CD4-positive, alpha-beta T cell (primary cell): ENCODE data around the gene MRPS12. TPM values are rescaled to one million over a fixed set of nuclear protein-coding genes. Genes with fewer than 3 reads are reported as not detected.

ENCODE experiments used
- ATAC-seq: fragments of 200-7000 bp; cut with Tn5 transposase; one replicate; pipeline ENCODE4 v1.10.0; 2022; ENCODE audit warnings: mild to moderate bottlenecking; ENCODE audit not compliant: poor library complexity
- CTCF ChIA-PET: fragments of 350-600 bp; sonication (Branson Sonifier 250); formaldehyde crosslinking; loops from one replicate; lab custom pipeline; 2021; ENCODE audit warnings: antibody characterized with exemption, inconsistent platforms; lab: Charles Lee
- POLR2A ChIA-PET: fragments of 350-600 bp; sonication (Branson Sonifier 250); formaldehyde crosslinking; loops from one replicate; lab custom pipeline; 2021; ENCODE audit warnings: antibody characterized with exemption, inconsistent platforms; lab: Charles Lee
- DNase-seq, 14 experiments: peaks; one replicate each; pipeline ENCODE4 v3.0.0-alpha.2; 2013 to 2020; ENCODE audit warnings: mixed read lengths in 2 of 14
- H3K27ac ChIP-seq, 2 donors: one replicate each; pipeline versions ENCODE4 v1.5.1 to v1.7.0; 2013; ENCODE audit warnings: low read length in 2 of 2, low read depth in 1 of 2, mild to moderate bottlenecking in 1 of 2
- H3K27me3 ChIP-seq, 2 experiments: 1 replicate in 1 of 2; 2 replicates in 1 of 2; pipeline versions ENCODE4 v1.6.1 to v1.7.0; 2013; ENCODE audit warnings: low read length in 2 of 2, control low read depth in 1 of 2, mild to moderate bottlenecking in 1 of 2, moderate library complexity in 1 of 2; ENCODE audit not compliant: insufficient read depth in 2 of 2, control insufficient read depth in 1 of 2
- H3K36me3 ChIP-seq: one replicate; pipeline ENCODE4 v1.6.1; 2013; ENCODE audit warnings: low read length, control low read depth; ENCODE audit not compliant: insufficient read depth
- H3K4me1 ChIP-seq: one replicate; pipeline ENCODE4 v1.6.1; 2013; ENCODE audit warnings: low read length, control low read depth; ENCODE audit not compliant: insufficient read depth
- H3K4me3 ChIP-seq: one replicate; pipeline ENCODE4 v1.5.1; 2013; ENCODE audit warnings: mild to moderate bottlenecking, low read length, moderate library complexity
- H3K9me3 ChIP-seq, 2 experiments: 1 replicate in 1 of 2; 2 replicates in 1 of 2; pipeline versions ENCODE4 v1.6.1 to v1.7.0; 2013; ENCODE audit warnings: low read length in 2 of 2, mild to moderate bottlenecking in 2 of 2, control low read depth in 1 of 2, moderate library complexity in 1 of 2; ENCODE audit not compliant: control insufficient read depth in 1 of 2, insufficient read depth in 1 of 2
- H3K27ac Mint-ChIP-seq: one replicate; pipeline ENCODE4 v1.8.0; 2020; ENCODE audit warnings: mixed read lengths
- H3K27me3 Mint-ChIP-seq: one replicate; pipeline ENCODE4 v1.8.0; 2021; ENCODE audit warnings: mixed read lengths
- H3K36me3 Mint-ChIP-seq: one replicate; pipeline ENCODE4 v1.8.0; 2021; ENCODE audit warnings: low read depth, mixed read lengths
- H3K4me1 Mint-ChIP-seq: one replicate; pipeline ENCODE4 v1.8.0; 2021; ENCODE audit warnings: low read depth, mixed read lengths
- H3K4me3 Mint-ChIP-seq: one replicate; pipeline ENCODE4 v1.8.0; 2020; ENCODE audit warnings: mild to moderate bottlenecking, mixed read lengths
- H3K9me3 Mint-ChIP-seq: one replicate; pipeline ENCODE4 v1.8.0; 2020; ENCODE audit warnings: mixed read lengths
- intact Hi-C, 2 experiments: fragments of 100-400 bp; cut with DNase I in 1 of 2; cut with micrococcal nuclease in 1 of 2; formaldehyde crosslinking; loops; one replicate each; pipeline versions ENCODE4 v1.15.1 to v1.9.0; 2023 to 2025; cut with DNase I, micrococcal nuclease
- total RNA-seq, 174 experiments: library from RNA in 2 of 174; stranded (reverse) in 2 of 174; gene quantifications; one replicate each; pipeline ENCODE4 v1.2.3 and lab custom pipeline; 2021 to 2026
- TF ChIP-seq, protein P1 (sequence below): fragments of 200-600 bp; IDR thresholded peaks from one replicate; pipeline ENCODE4 v1.8.0; 2022; ENCODE audit warnings: antibody characterized with exemption, mild to moderate bottlenecking

MRPS12 gene
- total RNA-seq, 2 experiments from 2014 or later: 13.7 to 15.4 TPM

DNA sequence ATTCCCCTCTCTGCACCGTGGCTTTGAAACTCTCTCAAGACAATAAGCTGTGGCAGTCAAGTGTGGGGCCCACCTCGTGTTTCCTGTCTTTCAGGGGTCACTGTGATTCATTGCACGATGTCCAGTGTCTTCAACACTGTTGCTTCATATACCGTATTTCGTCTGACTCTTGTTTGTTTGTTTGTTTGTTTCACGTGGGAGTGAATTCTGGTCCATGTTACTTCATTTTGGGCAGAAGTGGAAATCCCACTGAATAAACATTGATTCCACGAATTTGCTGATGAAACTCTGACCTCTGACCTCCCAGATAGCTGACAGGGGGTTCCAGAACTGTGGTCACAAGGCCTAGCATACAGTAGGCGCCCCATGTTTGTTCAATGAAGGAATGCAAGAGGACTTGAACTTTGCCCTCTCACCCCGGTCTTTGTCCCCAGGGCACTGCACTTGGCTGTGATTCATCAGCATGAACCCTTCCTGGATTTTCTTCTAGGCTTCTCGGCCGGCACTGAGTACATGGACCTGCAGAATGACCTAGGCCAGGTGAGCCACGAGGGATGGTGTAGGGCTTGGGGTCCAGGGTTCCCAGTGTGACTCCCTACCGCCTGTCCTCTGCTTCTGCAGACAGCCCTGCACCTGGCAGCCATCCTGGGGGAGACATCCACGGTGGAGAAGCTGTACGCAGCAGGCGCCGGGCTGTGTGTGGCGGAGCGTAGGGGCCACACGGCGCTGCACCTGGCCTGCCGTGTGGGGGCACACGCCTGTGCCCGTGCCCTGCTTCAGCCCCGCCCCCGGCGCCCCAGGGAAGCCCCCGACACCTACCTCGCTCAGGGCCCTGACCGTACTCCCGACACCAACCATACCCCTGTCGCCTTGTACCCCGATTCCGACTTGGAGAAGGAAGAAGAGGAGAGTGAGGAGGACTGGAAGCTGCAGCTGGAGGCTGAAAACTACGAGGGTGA is 25.9 kb upstream of the MRPS12 start:
- TF ChIP-seq, protein P1, sequence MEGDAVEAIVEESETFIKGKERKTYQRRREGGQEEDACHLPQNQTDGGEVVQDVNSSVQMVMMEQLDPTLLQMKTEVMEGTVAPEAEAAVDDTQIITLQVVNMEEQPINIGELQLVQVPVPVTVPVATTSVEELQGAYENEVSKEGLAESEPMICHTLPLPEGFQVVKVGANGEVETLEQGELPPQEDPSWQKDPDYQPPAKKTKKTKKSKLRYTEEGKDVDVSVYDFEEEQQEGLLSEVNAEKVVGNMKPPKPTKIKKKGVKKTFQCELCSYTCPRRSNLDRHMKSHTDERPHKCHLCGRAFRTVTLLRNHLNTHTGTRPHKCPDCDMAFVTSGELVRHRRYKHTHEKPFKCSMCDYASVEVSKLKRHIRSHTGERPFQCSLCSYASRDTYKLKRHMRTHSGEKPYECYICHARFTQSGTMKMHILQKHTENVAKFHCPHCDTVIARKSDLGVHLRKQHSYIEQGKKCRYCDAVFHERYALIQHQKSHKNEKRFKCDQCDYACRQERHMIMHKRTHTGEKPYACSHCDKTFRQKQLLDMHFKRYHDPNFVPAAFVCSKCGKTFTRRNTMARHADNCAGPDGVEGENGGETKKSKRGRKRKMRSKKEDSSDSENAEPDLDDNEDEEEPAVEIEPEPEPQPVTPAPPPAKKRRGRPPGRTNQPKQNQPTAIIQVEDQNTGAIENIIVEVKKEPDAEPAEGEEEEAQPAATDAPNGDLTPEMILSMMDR: no peak
- intact Hi-C loops: no loop called here
- H3K4me3 ChIP-seq: no peak overlapping the region
- ATAC-seq (no peak), DNase-seq (peak in 1 of 14 experiments; percentile 25)
- ChIA-PET POLR2A (no interaction called here), CTCF (no interaction called here)
- no peaks in the 10 kb centered on the region for H3K27me3 ChIP-seq
- no peaks in the 10 kb centered on the region for H3K27me3 Mint-ChIP-seq
- peaks cover 26% of the 10 kb centered on the region for H3K4me1 ChIP-seq
- no peaks in the 10 kb centered on the region for H3K9me3 ChIP-seq
- no peak overlapping the region for H3K27ac Mint-ChIP-seq
- no peak overlapping the region for H3K4me3 Mint-ChIP-seq
- H3K36me3 Mint-ChIP-seq: peaks cover 39% of the 10 kb centered on the region
- H3K4me1 Mint-ChIP-seq: peaks cover 28% of the 10 kb centered on the region
- H3K27ac ChIP-seq: no peak overlapping the region
- no peaks in the 10 kb centered on the region for H3K9me3 Mint-ChIP-seq
- H3K36me3 ChIP-seq: peaks cover 42% of the 10 kb centered on the region

DNA sequence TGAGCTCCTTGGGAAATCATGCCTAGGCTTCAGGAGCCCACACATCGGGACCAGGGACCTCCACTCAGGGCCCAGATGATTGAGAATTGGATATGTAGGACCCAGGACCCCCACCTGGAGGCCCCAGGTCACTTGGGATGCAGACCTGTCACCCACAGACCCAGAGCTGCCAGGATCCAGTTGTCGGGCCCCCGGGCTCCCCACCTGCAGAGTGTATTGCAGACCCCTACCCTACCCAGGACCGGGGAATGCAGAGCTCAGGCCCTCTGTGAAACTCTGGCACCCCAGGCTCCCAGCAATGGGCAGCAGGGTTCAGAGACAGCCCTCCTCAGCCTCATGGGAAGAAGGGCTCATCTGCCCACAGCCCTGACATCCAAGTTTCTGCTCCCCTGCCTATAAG is 25.1 kb upstream of the MRPS12 start:
- intact Hi-C loops: no loop called here
- Mint-ChIP-seq H3K4me1 (peaks cover 22% of the 10 kb centered on the region), H3K9me3 (no peaks in the 10 kb centered on the region), H3K36me3 (peaks cover 35% of the 10 kb centered on the region), H3K27me3 (no peaks in the 10 kb centered on the region), H3K4me3 (no peak overlapping the region), H3K27ac (no peak overlapping the region)
- DNase-seq (no peak), ATAC-seq (no peak)
- Histone ChIP-seq H3K27ac (no peak overlapping the region), H3K36me3 (peaks cover 42% of the 10 kb centered on the region), H3K4me3 (no peak overlapping the region), H3K4me1 (peaks cover 19% of the 10 kb centered on the region), H3K27me3 (no peaks in the 10 kb centered on the region), H3K9me3 (no peaks in the 10 kb centered on the region)
- TF ChIP-seq, protein P1: no peak
- CTCF ChIA-PET: no interaction called here
- POLR2A ChIA-PET: no interaction called here

DNA sequence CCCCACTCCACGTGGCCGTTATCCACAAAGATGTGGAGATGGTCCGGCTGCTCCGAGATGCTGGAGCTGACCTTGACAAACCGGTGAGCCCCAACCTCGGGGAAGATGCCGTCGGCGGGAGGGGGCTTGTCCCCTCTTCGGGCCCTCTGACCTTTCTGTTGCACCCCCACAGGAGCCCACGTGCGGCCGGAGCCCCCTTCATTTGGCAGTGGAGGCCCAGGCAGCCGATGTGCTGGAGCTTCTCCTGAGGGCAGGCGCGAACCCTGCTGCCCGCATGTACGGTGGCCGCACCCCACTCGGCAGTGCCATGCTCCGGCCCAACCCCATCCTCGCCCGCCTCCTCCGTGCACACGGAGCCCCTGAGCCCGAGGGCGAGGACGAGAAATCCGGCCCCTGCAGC is 23.5 kb upstream of the MRPS12 start:
- H3K36me3 ChIP-seq: peaks cover 42% of the 10 kb centered on the region
- no peak overlapping the region for H3K27ac Mint-ChIP-seq
- no peak for ATAC-seq
- no peak overlapping the region for H3K4me3 ChIP-seq
- peaks cover 8% of the 10 kb centered on the region for H3K4me1 ChIP-seq
- peak in 1 of 14 experiments; percentile 22 for DNase-seq
- no peaks in the 10 kb centered on the region for H3K27me3 ChIP-seq
- no peak overlapping the region for H3K27ac ChIP-seq
- H3K9me3 Mint-ChIP-seq: no peaks in the 10 kb centered on the region
- H3K9me3 ChIP-seq: no peaks in the 10 kb centered on the region
- ChIA-PET POLR2A (no interaction called here), CTCF (no interaction called here)
- H3K36me3 Mint-ChIP-seq: peaks cover 35% of the 10 kb centered on the region
- H3K4me1 Mint-ChIP-seq: peaks cover 12% of the 10 kb centered on the region
- TF ChIP-seq, protein P1: no peak
- no peak overlapping the region for H3K4me3 Mint-ChIP-seq
- H3K27me3 Mint-ChIP-seq: no peaks in the 10 kb centered on the region
- intact Hi-C loops: no loop called here
